Suprapubic skin (tissue), 3 donors: Measurements from ENCODE around the gene CSRP1.

Experiments used
- CTCF ChIP-seq, 2 donors: fragments of 200-600 bp in 1 of 2; fragments of 450-650 bp in 1 of 2; sonication (generic) in 1 of 2; IDR thresholded peaks; one replicate each; pipeline ENCODE4 v1.5.1; 2016 to 2019; ENCODE audit warnings: antibody characterized with exemption in 2 of 2, mild to moderate bottlenecking in 1 of 2, moderate library complexity in 1 of 2
- POLR2A ChIP-seq, 2 donors: fragments of 450-650 bp; IDR thresholded peaks; one replicate each; pipeline ENCODE4 v1.6.1; 2017; ENCODE audit warnings: antibody characterized with exemption in 2 of 2, mild to moderate bottlenecking in 2 of 2, moderate library complexity in 2 of 2

- TF ChIP-seq POLR2A (IDR thresholded peaks at IDR 0.05): no peak
- no peak for TF ChIP-seq CTCF (IDR thresholded peaks at IDR 0.05)
These were observed 44.2 kb upstream of the CSRP1 start for GRCh38 chr1:201551096-201551495.
